H1 (cell line): Measurements from ENCODE around the gene CBFA2T2. TPM values are rescaled to one million over a fixed set of nuclear protein-coding genes. Genes with fewer than 3 reads are reported as not detected.

Experiments
- CTCF ChIA-PET: fragments of 300-600 bp; sonication (Branson Sonifier 250); formaldehyde crosslinking; loops from one replicate; lab custom pipeline; 2021; ENCODE audit not compliant: partially characterized antibody; lab: Charles Lee
- POLR2A ChIA-PET: fragments of 300-600 bp; sonication (Branson Sonifier 250); formaldehyde crosslinking; loops from one replicate; lab custom pipeline; 2021; ENCODE audit warnings: inconsistent platforms; ENCODE audit not compliant: partially characterized antibody; lab: Charles Lee
- DNase-seq, 2 experiments: peaks; one replicate each; pipeline versions ENCODE4 v3.0.0 to v3.0.0-alpha.2; 2010 to 2022; ENCODE audit warnings: low spot score in 2 of 2, low read depth in 1 of 2, mixed read lengths in 1 of 2
- FAIRE-seq: peaks from 2 replicates; lab custom pipeline; 2011; peaks lifted over from hg19 to GRCh38; lab: Jason Lieb, UNC
- H2AFZ ChIP-seq: 2 replicates; pipeline ENCODE4 v1.8.1; 2012; ENCODE audit warnings: low read length, inconsistent platforms
- H2AK5ac ChIP-seq: 2 replicates; pipeline ENCODE4 v1.6.1; 2013; ENCODE audit warnings: low read depth, low read length
- H2BK120ac ChIP-seq: replicated peaks from 2 replicates; pipeline ENCODE3; 2013; ENCODE audit warnings: low read depth, low read length, inconsistent platforms
- H2BK12ac ChIP-seq: 2 replicates; pipeline ENCODE4 v1.6.1; 2013; ENCODE audit warnings: low read depth, low read length
- H2BK15ac ChIP-seq: 2 replicates; pipeline ENCODE4 v1.6.1; 2013; ENCODE audit warnings: low read length
- H2BK20ac ChIP-seq: 2 replicates; pipeline ENCODE4 v1.6.1; 2013; ENCODE audit warnings: low read length
- H2BK5ac ChIP-seq: 2 replicates; pipeline ENCODE4 v1.6.1; 2013; ENCODE audit warnings: low read depth, low read length
- H3K14ac ChIP-seq: 2 replicates; pipeline ENCODE4 v1.6.1; 2013; ENCODE audit warnings: inconsistent platforms; ENCODE audit not compliant: insufficient read length
- H3K18ac ChIP-seq: 2 replicates; pipeline ENCODE4 v1.6.1; 2013; ENCODE audit warnings: low read length; ENCODE audit errors: extremely low read depth
- H3K23ac ChIP-seq: 2 replicates; pipeline ENCODE4 v1.6.1; 2013; ENCODE audit warnings: inconsistent platforms; ENCODE audit not compliant: insufficient read length
- H3K23me2 ChIP-seq: 2 replicates; pipeline ENCODE4 v1.6.1; 2013; ENCODE audit warnings: low read depth, low read length
- H3K27ac ChIP-seq: 2 replicates; pipeline ENCODE4 v1.6.1; 2011; ENCODE audit warnings: low read depth, low read length, inconsistent platforms
- H3K27me3 ChIP-seq, 4 experiments: replicated peaks in 1 of 4; 1 replicate in 1 of 4; 2 replicates in 3 of 4; pipeline versions ENCODE4 v1.6.1 to v1.8.1; 2011 to 2013; ENCODE audit warnings: low read length in 3 of 4, mild to moderate bottlenecking in 3 of 4, inconsistent platforms in 2 of 4, mixed read lengths in 2 of 4, moderate library complexity in 1 of 4; ENCODE audit not compliant: control insufficient read depth in 3 of 4, insufficient read depth in 3 of 4; ENCODE audit errors: extremely low read depth in 1 of 4
- H3K36me3 ChIP-seq, 4 experiments: 2 replicates each; pipeline versions ENCODE4 v1.6.1 to v1.8.1; 2011 to 2013; ENCODE audit warnings: mild to moderate bottlenecking in 4 of 4, low read length in 3 of 4, moderate library complexity in 2 of 4, control low read depth in 1 of 4, inconsistent platforms in 1 of 4; ENCODE audit not compliant: insufficient read depth in 4 of 4, control insufficient read depth in 2 of 4
- H3K4ac ChIP-seq: replicated peaks from 2 replicates; pipeline ENCODE3; 2013; ENCODE audit warnings: low read length, low read depth, mixed read lengths, inconsistent platforms; ENCODE audit not compliant: insufficient read length
- H3K4me1 ChIP-seq, 4 experiments: replicated peaks in 1 of 4; 1 replicate in 1 of 4; 2 replicates in 3 of 4; pipeline versions ENCODE4 v1.6.1 to v1.8.1; 2011 to 2013; ENCODE audit warnings: low read length in 3 of 4, inconsistent platforms in 2 of 4, mixed read lengths in 1 of 4; ENCODE audit not compliant: insufficient read depth in 4 of 4, control insufficient read depth in 3 of 4
- H3K4me2 ChIP-seq, 2 experiments: 2 replicates each; pipeline versions ENCODE4 v1.6.1 to v1.8.1; 2011 to 2013; ENCODE audit warnings: low read depth in 2 of 2, low read length in 2 of 2, control low read depth in 1 of 2, inconsistent platforms in 1 of 2, mild to moderate bottlenecking in 1 of 2; ENCODE audit not compliant: insufficient read depth in 1 of 2
- H3K4me3 ChIP-seq, 4 experiments: fragments of 200-600, 300-600 bp in 1 of 4; sonication (generic), shearing (Covaris generic), sonication (Bioruptor Twin) in 1 of 4; 2 replicates each; pipeline versions ENCODE4 v1.5.1 to v1.8.1; 2011 to 2016; ENCODE audit warnings: low read length in 4 of 4, low read depth in 3 of 4, control low read depth in 2 of 4, inconsistent platforms in 2 of 4, mild to moderate bottlenecking in 2 of 4, mixed read lengths in 1 of 4, moderate library complexity in 1 of 4; ENCODE audit not compliant: insufficient read depth in 2 of 4; ENCODE audit errors: extremely low read depth in 1 of 4
- H3K56ac ChIP-seq: replicated peaks from 2 replicates; pipeline ENCODE3; 2013; ENCODE audit warnings: low read depth, mild to moderate bottlenecking, mixed read lengths, low read length, inconsistent platforms; ENCODE audit not compliant: insufficient read length
- H3K79me1 ChIP-seq: 2 replicates; pipeline ENCODE4 v1.6.1; 2013; ENCODE audit warnings: low read depth, low read length, control low read depth
- H3K79me2 ChIP-seq, 2 experiments: 2 replicates each; pipeline versions ENCODE4 v1.6.1 to v1.8.1; 2012 to 2013; ENCODE audit warnings: low read length in 2 of 2, mild to moderate bottlenecking in 2 of 2, inconsistent platforms in 1 of 2; ENCODE audit not compliant: insufficient read depth in 2 of 2, control insufficient read depth in 1 of 2
- H3K9ac ChIP-seq, 4 experiments: replicated peaks in 1 of 4; 1 replicate in 1 of 4; 2 replicates in 3 of 4; pipeline versions ENCODE4 v1.6.1 to v1.8.1; 2011 to 2013; ENCODE audit warnings: low read depth in 3 of 4, low read length in 3 of 4, control low read depth in 2 of 4, mild to moderate bottlenecking in 2 of 4, moderate library complexity in 2 of 4, inconsistent platforms in 1 of 4; ENCODE audit errors: extremely low read depth in 1 of 4
- H3K9me3 ChIP-seq, 2 experiments: 2 replicates each; pipeline versions ENCODE4 v1.6.1 to v1.8.1; 2012 to 2013; ENCODE audit warnings: mild to moderate bottlenecking in 2 of 2, moderate library complexity in 2 of 2, control low read depth in 1 of 2, inconsistent platforms in 1 of 2, low read depth in 1 of 2, low read length in 1 of 2, mixed read lengths in 1 of 2; ENCODE audit not compliant: insufficient read depth in 2 of 2
- H4K20me1 ChIP-seq, 2 experiments: replicated peaks in 1 of 2; 2 replicates each; pipeline versions ENCODE3 to v1.8.1; 2011 to 2013; ENCODE audit warnings: inconsistent platforms in 2 of 2, low read length in 2 of 2, mild to moderate bottlenecking in 1 of 2; ENCODE audit not compliant: insufficient read depth in 2 of 2, control insufficient read depth in 1 of 2
- H4K5ac ChIP-seq: 2 replicates; pipeline ENCODE4 v1.6.1; 2013; ENCODE audit warnings: low read length, low read depth, mixed read lengths, inconsistent platforms; ENCODE audit not compliant: insufficient read length
- H4K8ac ChIP-seq: 2 replicates; pipeline ENCODE4 v1.8.0; 2013; ENCODE audit warnings: mild to moderate bottlenecking, moderate library complexity, low read length, inconsistent platforms; ENCODE audit not compliant: insufficient read depth; ENCODE audit errors: extremely low read depth
- H4K91ac ChIP-seq: replicated peaks from 2 replicates; pipeline ENCODE3; 2013; ENCODE audit warnings: low read length, mixed read lengths, inconsistent platforms; ENCODE audit not compliant: insufficient read length
- POLR2A ChIP-seq, 2 experiments: IDR thresholded peaks; 1 replicate in 1 of 2; 2 replicates in 1 of 2; pipeline ENCODE4 v1.6.1; 2011; ENCODE audit warnings: low read depth in 2 of 2, low read length in 2 of 2, mild to moderate bottlenecking in 2 of 2; ENCODE audit errors: control extremely low read depth in 1 of 2
- POLR2AphosphoS5 ChIP-seq: IDR thresholded peaks from 2 replicates; pipeline ENCODE4 v1.6.1; 2011; ENCODE audit warnings: low read depth, low read length
- RFX5 ChIP-seq: IDR thresholded peaks from 2 replicates; pipeline ENCODE4 v1.6.1; 2011; ENCODE audit warnings: low read depth, low read length, improper control_type of control experiment, borderline replicate concordance
- WGBS, 2 experiments: shearing (Covaris generic) in 1 of 2; methylation state at CpG; one replicate each; pipeline versions ENCODE4 v1.1.6 to v1.1.7; 2013 to 2015; ENCODE audit warnings: low lambda C conversion rate in 2 of 2, mixed read lengths in 2 of 2, inconsistent platforms in 1 of 2, low coverage in 1 of 2, missing lambda C conversion rate in 1 of 2; ENCODE audit not compliant: insufficient replicate concordance in 2 of 2, insufficient coverage in 1 of 2, insufficient read length in 1 of 2; ENCODE audit errors: extremely low coverage in 1 of 2, missing lambda C conversion rate in 1 of 2; 5-methylcytosine and 5-hydroxymethylcytosine counted together
- polyA plus RNA-seq, 7 experiments: library from polyadenylated mRNA; depleted of rRNA in 3 of 7; stranded (reverse) in 5 of 7; unstranded in 2 of 7; fragments of >200 nt in 5 of 7; fragments of 200-250 nt in 2 of 7; gene quantifications; 1 replicate in 5 of 7; 2 replicates in 1 of 7; 4 replicates in 1 of 7; pipeline versions ENCODE4 v1.2.1 to v1.2.3, GENCODE V29; 2011 to 2013; ENCODE audit warnings: missing spikeins in 2 of 7, mixed read lengths in 2 of 7
- total RNA-seq: library from RNA; stranded (reverse); fragmentation: NEBNext Ultra II Directional; extraction: Animal tissue kit (Norgen Biotek cat#: 25700); gene quantifications from 2 replicates; pipeline ENCODE4 v1.2.1, GENCODE V29; 2021

Gene CBFA2T2
- total and polyA plus RNA-seq, 2 of the 8 experiments (the other 6 are each of a cell fraction or from before 2014, with no cell fraction given) = 11.6 to 12.9 TPM

DNA sequence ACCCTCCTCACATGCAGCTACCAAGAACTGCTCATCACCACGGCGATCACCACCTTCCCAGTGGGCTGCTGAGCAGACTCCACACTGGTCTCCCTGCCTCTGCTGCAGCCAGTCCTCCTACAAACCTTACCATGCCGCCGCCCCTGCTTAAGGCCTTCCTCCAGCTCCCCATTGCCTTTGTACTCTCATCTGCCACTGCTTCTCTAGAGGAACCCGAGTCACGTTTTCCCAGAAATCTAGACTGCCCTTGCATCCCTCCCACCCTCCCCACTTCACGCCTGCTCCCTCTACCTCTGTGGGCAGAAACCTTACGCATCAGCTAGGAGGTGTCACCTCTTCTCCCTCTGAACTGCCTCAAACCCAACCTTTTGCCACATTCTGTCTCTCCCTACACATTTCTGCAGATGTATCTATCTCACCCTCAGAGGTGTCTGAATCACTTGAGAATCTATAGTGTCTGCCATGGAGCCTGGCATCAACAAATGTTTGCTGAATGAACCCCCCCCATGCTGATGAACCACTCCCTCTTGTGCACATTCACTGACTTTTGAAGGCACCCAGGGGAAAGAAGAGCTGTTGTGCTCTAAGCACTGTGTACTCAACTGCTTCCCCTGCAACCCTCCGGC lies 191.9 kb downstream of the CBFA2T2 start:
- H2AK5ac ChIP-seq = no peak overlapping the region
- H3K9ac ChIP-seq = no peak overlapping the region
- no peak for DNase-seq
- no peak overlapping the region for H4K5ac ChIP-seq
- no peak overlapping the region for H2BK120ac ChIP-seq
- H3K36me3 ChIP-seq = peaks cover 18 to 33% (median 25%) of the 10 kb centered on the region in 4 experiments; a peak in 7 of 8 replicates
- no peak overlapping the region for H3K23ac ChIP-seq
- no peak overlapping the region for H2BK5ac ChIP-seq
- ChIA-PET POLR2A (interaction anchor here (0.7 to 14.0 kb wide), 4 partner anchors 11 to 212 kb away, joined by 3 to 245 read pairs (median 3); partner anchors contain the start of genes ACTL10, C20orf144 and NECAB3), CTCF (interaction anchor here (0.8 to 2.2 kb wide), 4 partner anchors 9 to 157 kb away, joined by 3 to 14 read pairs (median 4); partner anchors contain the start of gene ACTL10)
- H4K8ac ChIP-seq = no peak overlapping the region
- H2BK15ac ChIP-seq = no peak overlapping the region
- H3K79me2 ChIP-seq = peaks cover 0 to 51% of the 10 kb centered on the region in 2 experiments; a peak in 3 of 4 replicates
- 98% methylated on average over 7 of the region's 9 CpGs; no CpG with 5 or more reads in 1 of the 2 experiments for WGBS, 2 experiments
- 0 out of 3 replicates have a peak, but pooled peaks of 1 of the 2 experiments have one; percentile 21 for TF ChIP-seq POLR2A (IDR thresholded peaks at IDR 0.05; ENCODE audit: control extremely low read depth in 1 of 2, low read depth in 2 of 2, low read length in 2 of 2)
- TF ChIP-seq RFX5 = no peak
- peak; percentile 50; the same call in 1 of the 2 replicates for TF ChIP-seq POLR2AphosphoS5
- H3K4ac ChIP-seq = no peak overlapping the region
- peaks cover 4 to 22% (median 13%) of the 10 kb centered on the region in 4 experiments for H3K4me1 ChIP-seq
- H4K20me1 ChIP-seq = peaks cover 19 to 51% of the 10 kb centered on the region in 2 experiments
- H4K91ac ChIP-seq = no peak overlapping the region
- H3K18ac ChIP-seq = no peak overlapping the region
- no peak overlapping the region for H3K14ac ChIP-seq
- no peak overlapping the region for H2BK20ac ChIP-seq
- no peak overlapping the region for H2AFZ ChIP-seq
- no peak overlapping the region for H3K4me2 ChIP-seq
- peaks cover 19% of the 10 kb centered on the region for H3K79me1 ChIP-seq
- H3K9me3 ChIP-seq = no peaks in the 10 kb centered on the region
- H2BK12ac ChIP-seq = no peak overlapping the region
- no peak overlapping the region for H3K27ac ChIP-seq
- FAIRE-seq = no peak
- no peak overlapping the region for H3K56ac ChIP-seq
- no peak overlapping the region for H3K4me3 ChIP-seq
- H3K23me2 ChIP-seq = peaks cover 9% of the 10 kb centered on the region
- H3K27me3 ChIP-seq = no peaks in the 10 kb centered on the region
